GM12878 (cell line): Measurements from ENCODE around the gene SETMAR.

Source experiments
- ASH2L ChIP-seq: fragments of 300-600, 200-600 bp; sonication (generic); IDR thresholded peaks from 2 replicates; pipeline ENCODE4 v1.6.1; 2017; ENCODE audit warnings: low read depth, mild to moderate bottlenecking, borderline replicate concordance
- BHLHE40 ChIP-seq, 2 experiments: fragments of 450-650 bp in 1 of 2; IDR thresholded peaks; 2 replicates each; pipeline ENCODE4 v1.6.1; 2011 to 2017; ENCODE audit warnings: low read depth in 2 of 2, borderline replicate concordance in 1 of 2, improper control_type of control experiment in 1 of 2, low read length in 1 of 2, mild to moderate bottlenecking in 1 of 2
- EZH2 ChIP-seq: IDR thresholded peaks from 2 replicates; pipeline ENCODE4 v1.6.1; 2012; ENCODE audit warnings: low read depth, mild to moderate bottlenecking, control low read depth, inconsistent platforms, low read length, borderline replicate concordance; ENCODE audit not compliant: control insufficient read depth
- FOXM1 ChIP-seq: IDR thresholded peaks from 2 replicates; pipeline ENCODE4 v1.6.1; 2012; ENCODE audit warnings: low read depth, mild to moderate bottlenecking, inconsistent platforms, low read length, moderate library complexity
- MYC ChIP-seq: IDR thresholded peaks from 2 replicates; pipeline ENCODE4 v1.6.1; 2011; ENCODE audit warnings: mild to moderate bottlenecking, low read length, moderate library complexity, inconsistent platforms; ENCODE audit not compliant: insufficient read depth, insufficient replicate concordance, insufficient read length, severe bottlenecking
- POLR2AphosphoS5 ChIP-seq: IDR thresholded peaks from 2 replicates; pipeline ENCODE4 v1.6.1; 2011; ENCODE audit warnings: mild to moderate bottlenecking, low read length, inconsistent platforms
- RAD21 ChIP-seq: IDR thresholded peaks from 2 replicates; pipeline ENCODE4 v1.6.1; 2011; ENCODE audit warnings: mild to moderate bottlenecking, low read depth, low read length, moderate library complexity; ENCODE audit not compliant: insufficient read depth
- YY1 ChIP-seq: IDR thresholded peaks from 2 replicates; pipeline ENCODE4 v1.6.1; 2011; ENCODE audit warnings: low read depth, mild to moderate bottlenecking, low read length
- ZNF24 ChIP-seq: fragments of 450-650 bp; IDR thresholded peaks from 2 replicates; pipeline ENCODE4 v1.6.1; 2017; ENCODE audit warnings: antibody characterized with exemption, mild to moderate bottlenecking
- ZNF274 ChIP-seq: IDR thresholded peaks from one replicate; pipeline ENCODE4 v1.8.0; 2011; ENCODE audit not compliant: insufficient read length, insufficient read depth
- TF ChIP-seq, protein P1 (sequence below): IDR thresholded peaks from 2 replicates; pipeline ENCODE4 v1.6.1; 2011; ENCODE audit warnings: mild to moderate bottlenecking, low read depth, low read length, moderate library complexity; ENCODE audit not compliant: insufficient replicate concordance
- TF ChIP-seq, protein P2 (sequence below), 3 experiments: IDR thresholded peaks in 2 of 3; conservative IDR thresholded peaks in 1 of 3; 2 replicates each; pipeline ENCODE4 v1.5.1; 2011; ENCODE audit warnings: low read depth in 3 of 3, low read length in 3 of 3, mild to moderate bottlenecking in 3 of 3, control low read depth in 2 of 3, moderate library complexity in 2 of 3, inconsistent platforms in 1 of 3, mixed read lengths in 1 of 3; ENCODE audit not compliant: control insufficient read depth in 2 of 3, insufficient read depth in 1 of 3; ENCODE audit errors: extremely low read depth in 1 of 3
- TF ChIP-seq, protein P3 (sequence below): IDR thresholded peaks from 2 replicates; pipeline ENCODE4 v1.6.1; 2012; ENCODE audit warnings: mild to moderate bottlenecking, low read depth, low read length
- TF ChIP-seq, protein P4 (sequence below): IDR thresholded peaks from 2 replicates; pipeline ENCODE4 v1.6.1; 2012; ENCODE audit warnings: low read depth, low read length, improper control_type of control experiment

DNA sequence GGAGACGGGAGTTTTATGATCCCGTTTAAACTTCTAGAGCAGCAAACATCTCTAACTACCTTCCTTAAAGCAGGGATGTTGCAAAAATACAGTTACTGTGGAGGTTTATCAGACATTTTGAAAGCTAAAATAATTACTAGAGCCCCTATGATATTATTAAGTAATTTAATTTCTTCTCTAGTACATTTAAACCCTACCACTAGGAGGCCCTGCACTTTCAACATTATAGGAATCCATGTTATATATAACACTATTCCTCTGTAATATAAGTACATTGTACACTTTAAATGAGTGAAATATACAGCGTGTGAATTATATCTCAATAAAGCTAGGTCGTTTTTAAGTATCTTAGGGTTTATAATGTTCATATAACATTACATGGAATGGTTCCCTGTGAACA, 11.5 kb downstream of the SETMAR start:
- TF ChIP-seq BHLHE40 (IDR thresholded peaks at IDR 0.05; ENCODE audit: borderline replicate concordance in 1 of 2, low read depth in 2 of 2, low read length in 1 of 2): no peak
- TF ChIP-seq, protein P1, sequence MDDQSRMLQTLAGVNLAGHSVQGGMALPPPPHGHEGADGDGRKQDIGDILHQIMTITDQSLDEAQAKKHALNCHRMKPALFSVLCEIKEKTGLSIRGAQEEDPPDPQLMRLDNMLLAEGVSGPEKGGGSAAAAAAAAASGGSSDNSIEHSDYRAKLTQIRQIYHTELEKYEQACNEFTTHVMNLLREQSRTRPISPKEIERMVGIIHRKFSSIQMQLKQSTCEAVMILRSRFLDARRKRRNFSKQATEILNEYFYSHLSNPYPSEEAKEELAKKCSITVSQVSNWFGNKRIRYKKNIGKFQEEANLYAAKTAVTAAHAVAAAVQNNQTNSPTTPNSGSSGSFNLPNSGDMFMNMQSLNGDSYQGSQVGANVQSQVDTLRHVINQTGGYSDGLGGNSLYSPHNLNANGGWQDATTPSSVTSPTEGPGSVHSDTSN: no peak
- no peak for TF ChIP-seq RAD21
- TF ChIP-seq, protein P2, sequence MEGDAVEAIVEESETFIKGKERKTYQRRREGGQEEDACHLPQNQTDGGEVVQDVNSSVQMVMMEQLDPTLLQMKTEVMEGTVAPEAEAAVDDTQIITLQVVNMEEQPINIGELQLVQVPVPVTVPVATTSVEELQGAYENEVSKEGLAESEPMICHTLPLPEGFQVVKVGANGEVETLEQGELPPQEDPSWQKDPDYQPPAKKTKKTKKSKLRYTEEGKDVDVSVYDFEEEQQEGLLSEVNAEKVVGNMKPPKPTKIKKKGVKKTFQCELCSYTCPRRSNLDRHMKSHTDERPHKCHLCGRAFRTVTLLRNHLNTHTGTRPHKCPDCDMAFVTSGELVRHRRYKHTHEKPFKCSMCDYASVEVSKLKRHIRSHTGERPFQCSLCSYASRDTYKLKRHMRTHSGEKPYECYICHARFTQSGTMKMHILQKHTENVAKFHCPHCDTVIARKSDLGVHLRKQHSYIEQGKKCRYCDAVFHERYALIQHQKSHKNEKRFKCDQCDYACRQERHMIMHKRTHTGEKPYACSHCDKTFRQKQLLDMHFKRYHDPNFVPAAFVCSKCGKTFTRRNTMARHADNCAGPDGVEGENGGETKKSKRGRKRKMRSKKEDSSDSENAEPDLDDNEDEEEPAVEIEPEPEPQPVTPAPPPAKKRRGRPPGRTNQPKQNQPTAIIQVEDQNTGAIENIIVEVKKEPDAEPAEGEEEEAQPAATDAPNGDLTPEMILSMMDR (IDR thresholded peaks at IDR 0.05 in 2 of 3, conservative IDR thresholded peaks at IDR 0.05 in 1 of 3; ENCODE audit: control insufficient read depth in 2 of 3, extremely low read depth in 1 of 3, insufficient read depth in 1 of 3, low read depth in 3 of 3, low read length in 3 of 3): peak in 2 of 3 experiments; percentile 13 to 14; a peak in 2 of 6 replicates
- TF ChIP-seq, protein P3, sequence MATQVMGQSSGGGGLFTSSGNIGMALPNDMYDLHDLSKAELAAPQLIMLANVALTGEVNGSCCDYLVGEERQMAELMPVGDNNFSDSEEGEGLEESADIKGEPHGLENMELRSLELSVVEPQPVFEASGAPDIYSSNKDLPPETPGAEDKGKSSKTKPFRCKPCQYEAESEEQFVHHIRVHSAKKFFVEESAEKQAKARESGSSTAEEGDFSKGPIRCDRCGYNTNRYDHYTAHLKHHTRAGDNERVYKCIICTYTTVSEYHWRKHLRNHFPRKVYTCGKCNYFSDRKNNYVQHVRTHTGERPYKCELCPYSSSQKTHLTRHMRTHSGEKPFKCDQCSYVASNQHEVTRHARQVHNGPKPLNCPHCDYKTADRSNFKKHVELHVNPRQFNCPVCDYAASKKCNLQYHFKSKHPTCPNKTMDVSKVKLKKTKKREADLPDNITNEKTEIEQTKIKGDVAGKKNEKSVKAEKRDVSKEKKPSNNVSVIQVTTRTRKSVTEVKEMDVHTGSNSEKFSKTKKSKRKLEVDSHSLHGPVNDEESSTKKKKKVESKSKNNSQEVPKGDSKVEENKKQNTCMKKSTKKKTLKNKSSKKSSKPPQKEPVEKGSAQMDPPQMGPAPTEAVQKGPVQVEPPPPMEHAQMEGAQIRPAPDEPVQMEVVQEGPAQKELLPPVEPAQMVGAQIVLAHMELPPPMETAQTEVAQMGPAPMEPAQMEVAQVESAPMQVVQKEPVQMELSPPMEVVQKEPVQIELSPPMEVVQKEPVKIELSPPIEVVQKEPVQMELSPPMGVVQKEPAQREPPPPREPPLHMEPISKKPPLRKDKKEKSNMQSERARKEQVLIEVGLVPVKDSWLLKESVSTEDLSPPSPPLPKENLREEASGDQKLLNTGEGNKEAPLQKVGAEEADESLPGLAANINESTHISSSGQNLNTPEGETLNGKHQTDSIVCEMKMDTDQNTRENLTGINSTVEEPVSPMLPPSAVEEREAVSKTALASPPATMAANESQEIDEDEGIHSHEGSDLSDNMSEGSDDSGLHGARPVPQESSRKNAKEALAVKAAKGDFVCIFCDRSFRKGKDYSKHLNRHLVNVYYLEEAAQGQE: no peak
- no peak for TF ChIP-seq YY1
- no peak for TF ChIP-seq ZNF274
- TF ChIP-seq ZNF24: no peak
- TF ChIP-seq ASH2L: no peak
- TF ChIP-seq FOXM1: no peak
- TF ChIP-seq, protein P4, sequence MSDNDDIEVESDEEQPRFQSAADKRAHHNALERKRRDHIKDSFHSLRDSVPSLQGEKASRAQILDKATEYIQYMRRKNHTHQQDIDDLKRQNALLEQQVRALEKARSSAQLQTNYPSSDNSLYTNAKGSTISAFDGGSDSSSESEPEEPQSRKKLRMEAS: no peak
- TF ChIP-seq MYC: no peak
- no peak for TF ChIP-seq POLR2AphosphoS5
- no peak for TF ChIP-seq EZH2
